Peyer's patch (tissue), 4 donors: ENCODE measurements around the gene ROR1. TPM values are rescaled to one million over a fixed set of nuclear protein-coding genes. Genes with fewer than 3 reads are reported as not detected.

ENCODE experiments used
- DNase-seq, 3 donors: peaks; one replicate each; pipeline ENCODE4 v3.0.0-alpha.2; 2017 to 2019
- H3K27ac ChIP-seq, 4 donors: fragments of 200-600 bp; sonication (generic); one replicate each; pipeline ENCODE4 v1.5.1; 2016 to 2019
- H3K27me3 ChIP-seq, 2 donors: fragments of 200-600 bp; sonication (generic); one replicate each; pipeline ENCODE4 v1.5.1; 2019
- H3K36me3 ChIP-seq, 3 donors: fragments of 200-600 bp; sonication (generic); one replicate each; pipeline ENCODE4 v1.5.1; 2016 to 2019
- H3K4me1 ChIP-seq, 4 donors: fragments of 200-600 bp; sonication (generic); one replicate each; pipeline ENCODE4 v1.5.1; 2016 to 2019
- H3K4me3 ChIP-seq, 4 donors: fragments of 200-600 bp; sonication (generic); 1 replicate in 3 of 4; 2 replicates in 1 of 4; pipeline ENCODE4 v1.5.1; 2016 to 2019; ENCODE audit warnings: mild to moderate bottlenecking in 1 of 4
- H3K9me3 ChIP-seq, 4 donors: fragments of 200-600 bp; sonication (generic); one replicate each; pipeline ENCODE4 v1.5.1; 2016 to 2019; ENCODE audit warnings: mild to moderate bottlenecking in 1 of 4
- POLR2A ChIP-seq, 2 donors: fragments of 450-650 bp; IDR thresholded peaks; one replicate each; pipeline ENCODE4 v1.5.1; 2017; ENCODE audit warnings: antibody characterized with exemption in 2 of 2, mild to moderate bottlenecking in 2 of 2, moderate library complexity in 2 of 2
- total RNA-seq, 4 donors: library from RNA; depleted of rRNA; stranded (reverse); fragments of >200 nt; gene quantifications; one replicate each; pipeline ENCODE4 v1.1.0, GENCODE V29; 2016
- TF ChIP-seq, protein P1 (sequence below), 6 experiments: fragments of 450-650 bp in 4 of 6; fragments of 200-600 bp in 2 of 6; sonication (generic) in 1 of 6; IDR thresholded peaks; one replicate each; pipeline ENCODE4 v1.5.1; 2017 to 2019; ENCODE audit warnings: antibody characterized with exemption in 6 of 6, mild to moderate bottlenecking in 3 of 6, moderate library complexity in 1 of 6

ROR1 gene
- total RNA-seq, 4 donors from 2014 or later = 1.2 to 7.4 (median 4.7) TPM

DNA sequence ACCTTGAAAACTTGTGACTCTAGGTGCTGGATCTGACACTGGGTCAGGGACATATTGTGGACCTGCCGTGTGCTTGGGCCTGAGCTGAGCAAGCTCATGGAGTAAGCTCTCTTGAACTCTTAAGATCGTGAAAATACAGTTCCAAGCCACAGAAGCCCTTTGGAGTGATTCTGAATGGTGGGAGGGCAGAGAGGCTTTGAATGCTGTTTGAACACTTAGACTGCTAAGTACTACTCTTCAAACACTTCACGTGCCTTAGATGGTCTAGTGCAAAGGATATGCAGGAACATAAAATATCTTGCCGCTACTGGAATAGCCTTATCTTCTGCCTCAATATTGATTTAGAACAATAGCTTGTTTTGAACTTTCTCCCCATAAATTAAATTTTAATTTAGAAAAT lies 21.6 kb downstream of the ROR1 start:
- Histone ChIP-seq H3K36me3 (no peaks in the 10 kb centered on the region), H3K9me3 (no peaks in the 10 kb centered on the region), H3K27me3 (no peaks in the 10 kb centered on the region), H3K27ac (no peak overlapping the region), H3K4me1 (no peaks in the 10 kb centered on the region), H3K4me3 (no peak overlapping the region)
- DNase-seq = no peak
- TF ChIP-seq, protein P1, sequence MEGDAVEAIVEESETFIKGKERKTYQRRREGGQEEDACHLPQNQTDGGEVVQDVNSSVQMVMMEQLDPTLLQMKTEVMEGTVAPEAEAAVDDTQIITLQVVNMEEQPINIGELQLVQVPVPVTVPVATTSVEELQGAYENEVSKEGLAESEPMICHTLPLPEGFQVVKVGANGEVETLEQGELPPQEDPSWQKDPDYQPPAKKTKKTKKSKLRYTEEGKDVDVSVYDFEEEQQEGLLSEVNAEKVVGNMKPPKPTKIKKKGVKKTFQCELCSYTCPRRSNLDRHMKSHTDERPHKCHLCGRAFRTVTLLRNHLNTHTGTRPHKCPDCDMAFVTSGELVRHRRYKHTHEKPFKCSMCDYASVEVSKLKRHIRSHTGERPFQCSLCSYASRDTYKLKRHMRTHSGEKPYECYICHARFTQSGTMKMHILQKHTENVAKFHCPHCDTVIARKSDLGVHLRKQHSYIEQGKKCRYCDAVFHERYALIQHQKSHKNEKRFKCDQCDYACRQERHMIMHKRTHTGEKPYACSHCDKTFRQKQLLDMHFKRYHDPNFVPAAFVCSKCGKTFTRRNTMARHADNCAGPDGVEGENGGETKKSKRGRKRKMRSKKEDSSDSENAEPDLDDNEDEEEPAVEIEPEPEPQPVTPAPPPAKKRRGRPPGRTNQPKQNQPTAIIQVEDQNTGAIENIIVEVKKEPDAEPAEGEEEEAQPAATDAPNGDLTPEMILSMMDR (IDR thresholded peaks at IDR 0.05) = no peak
- TF ChIP-seq POLR2A (IDR thresholded peaks at IDR 0.05) = no peak

DNA sequence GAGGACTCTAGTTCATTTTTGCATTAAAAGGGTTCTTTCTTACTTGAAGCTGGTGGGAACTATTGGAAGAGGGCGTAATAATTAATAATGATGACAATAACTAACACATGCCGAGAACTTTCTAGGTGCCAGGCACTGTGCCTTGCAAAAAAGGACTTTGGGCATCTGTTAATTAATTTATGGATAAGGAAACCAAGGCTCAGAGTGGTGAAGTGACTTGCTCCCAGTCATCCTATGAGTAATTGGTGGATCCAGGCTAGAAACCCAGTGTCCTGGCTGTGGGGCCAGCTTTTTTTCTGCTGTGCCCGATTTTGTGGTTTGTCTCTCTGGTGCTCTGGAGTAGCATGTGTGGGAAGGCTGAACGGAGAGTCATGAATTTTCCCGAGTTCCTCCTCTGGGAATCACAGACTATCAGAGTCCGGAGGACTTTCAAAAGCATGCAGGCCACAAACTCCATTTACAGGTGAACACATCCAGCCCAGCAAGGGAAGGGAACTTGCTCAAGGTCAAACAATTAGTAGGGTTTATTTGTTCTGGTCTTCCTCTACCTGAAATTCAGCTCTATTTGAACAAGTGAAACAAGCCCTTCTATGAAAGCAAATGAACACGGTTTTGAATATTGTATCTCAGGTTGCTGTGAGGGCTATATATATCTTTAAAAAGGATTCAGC lies 23.4 kb downstream of the ROR1 start:
- Histone ChIP-seq H3K9me3 (no peaks in the 10 kb centered on the region), H3K27me3 (no peaks in the 10 kb centered on the region), H3K4me3 (no peak overlapping the region), H3K4me1 (no peaks in the 10 kb centered on the region), H3K36me3 (no peaks in the 10 kb centered on the region), H3K27ac (no peak overlapping the region)
- no peak for TF ChIP-seq POLR2A (IDR thresholded peaks at IDR 0.05)
- TF ChIP-seq, protein P1 (IDR thresholded peaks at IDR 0.05) = no peak
- DNase-seq = no peak

DNA sequence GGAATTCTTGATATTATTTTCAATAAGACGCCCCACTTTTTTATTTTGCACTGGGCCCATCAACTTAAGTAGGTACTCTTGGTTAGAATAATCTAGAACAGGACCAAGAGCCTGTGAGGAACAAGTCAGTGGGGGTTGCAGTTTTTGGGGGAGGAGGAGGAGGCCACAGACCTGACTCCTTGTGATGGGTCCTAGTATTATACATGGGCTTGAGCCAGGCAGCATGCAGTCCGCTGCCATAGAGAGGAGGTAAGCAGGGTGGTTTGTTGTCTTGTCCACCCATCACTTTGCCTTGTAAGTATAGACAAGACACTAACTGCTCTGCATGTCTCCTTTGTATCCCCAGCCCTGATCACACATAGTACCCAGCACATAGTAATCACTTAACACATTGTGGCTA lies 24.5 kb downstream of the ROR1 start:
- no peak for DNase-seq
- Histone ChIP-seq H3K36me3 (no peaks in the 10 kb centered on the region), H3K27ac (no peak overlapping the region), H3K4me3 (no peak overlapping the region), H3K27me3 (no peaks in the 10 kb centered on the region), H3K9me3 (no peaks in the 10 kb centered on the region), H3K4me1 (no peaks in the 10 kb centered on the region)
- no peak for TF ChIP-seq POLR2A (IDR thresholded peaks at IDR 0.05)
- TF ChIP-seq, protein P1 (IDR thresholded peaks at IDR 0.05) = no peak

DNA sequence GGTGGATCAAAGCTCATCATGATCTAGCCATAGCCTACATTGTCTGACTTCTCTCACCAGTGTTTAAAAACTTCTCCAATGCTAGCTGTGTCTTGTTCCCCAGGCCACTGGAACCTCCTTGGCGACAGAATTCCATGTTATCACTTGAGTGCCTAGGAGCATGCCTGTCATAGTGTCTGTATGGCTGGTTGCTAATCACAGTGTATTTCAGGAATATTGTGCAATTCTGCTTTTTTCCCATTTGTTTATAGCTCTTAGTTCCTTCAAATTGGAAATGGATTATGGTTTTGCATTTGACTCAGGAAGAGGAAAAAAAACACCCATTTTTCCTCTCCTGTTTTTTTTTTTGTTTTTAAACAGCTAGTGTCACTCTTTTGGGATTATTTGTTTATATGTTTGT lies 25.5 kb downstream of the ROR1 start:
- no peaks in the 10 kb centered on the region for H3K27me3 ChIP-seq
- no peaks in the 10 kb centered on the region for H3K9me3 ChIP-seq
- no peak overlapping the region for H3K4me3 ChIP-seq
- H3K4me1 ChIP-seq = no peaks in the 10 kb centered on the region
- H3K36me3 ChIP-seq = no peaks in the 10 kb centered on the region
- no peak overlapping the region for H3K27ac ChIP-seq
- TF ChIP-seq, protein P1 (IDR thresholded peaks at IDR 0.05) = no peak
- TF ChIP-seq POLR2A (IDR thresholded peaks at IDR 0.05) = no peak
- no peak for DNase-seq

DNA sequence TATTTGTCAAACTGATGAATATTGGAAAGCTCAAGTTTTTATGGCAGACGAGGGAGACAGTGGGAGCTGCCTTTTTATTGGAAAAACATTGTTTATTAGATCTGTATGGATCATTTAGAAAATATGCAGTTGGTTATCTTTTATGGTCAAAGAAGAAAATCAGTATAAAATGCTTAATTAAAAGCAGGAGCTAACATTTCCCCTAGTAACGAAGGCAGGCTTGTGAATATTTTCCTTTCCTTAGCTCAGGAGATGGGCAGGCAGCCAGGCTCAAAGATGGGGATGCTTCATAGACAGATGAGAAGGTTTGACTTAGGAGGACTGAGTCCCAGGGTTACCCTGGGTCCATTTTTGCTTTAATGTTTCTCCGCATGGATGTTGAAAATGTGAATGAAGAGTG lies 26.0 kb downstream of the ROR1 start:
- DNase-seq = no peak
- Histone ChIP-seq H3K4me3 (no peak overlapping the region), H3K9me3 (no peaks in the 10 kb centered on the region), H3K27me3 (no peaks in the 10 kb centered on the region), H3K4me1 (no peaks in the 10 kb centered on the region), H3K36me3 (no peaks in the 10 kb centered on the region), H3K27ac (no peak overlapping the region)
- TF ChIP-seq, protein P1 (IDR thresholded peaks at IDR 0.05) = no peak
- TF ChIP-seq POLR2A (IDR thresholded peaks at IDR 0.05) = no peak

DNA sequence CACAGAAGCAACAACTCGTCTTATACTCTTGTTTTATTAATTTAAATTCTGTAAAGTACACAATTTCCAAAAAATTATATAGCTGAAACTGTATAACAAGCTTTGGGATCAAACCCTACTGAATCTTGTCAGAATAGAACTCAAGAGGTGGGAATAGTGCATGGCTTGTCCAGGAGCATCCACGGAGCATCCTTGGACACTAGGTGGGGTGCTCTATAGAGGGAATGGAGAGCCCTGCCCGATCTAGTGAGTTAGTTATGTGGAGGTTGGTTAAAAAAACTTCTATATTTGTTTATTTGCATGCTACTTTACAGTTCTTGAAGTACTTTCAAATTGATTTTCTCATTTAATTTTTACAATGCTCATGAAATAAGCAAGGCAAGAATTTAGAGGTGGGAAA lies 28.3 kb downstream of the ROR1 start:
- TF ChIP-seq POLR2A (IDR thresholded peaks at IDR 0.05) = no peak
- TF ChIP-seq, protein P1 (IDR thresholded peaks at IDR 0.05) = no peak
- no peaks in the 10 kb centered on the region for H3K4me1 ChIP-seq
- H3K36me3 ChIP-seq = no peaks in the 10 kb centered on the region
- H3K27ac ChIP-seq = no peak overlapping the region
- no peaks in the 10 kb centered on the region for H3K9me3 ChIP-seq
- DNase-seq = no peak
- H3K4me3 ChIP-seq = no peak overlapping the region
- no peaks in the 10 kb centered on the region for H3K27me3 ChIP-seq
